Measurements from ENCODE around the gene ZNF311. TPM values are rescaled to one million over a fixed set of nuclear protein-coding genes. Genes with fewer than 3 reads are reported as not detected.

Gene ZNF311
- polyA plus RNA-seq (ENCODE audit: insufficient read length in 3 of 3): 1 to 10 TPM; 6.3 to 8.0 (median 6.5) TPM

DNA sequence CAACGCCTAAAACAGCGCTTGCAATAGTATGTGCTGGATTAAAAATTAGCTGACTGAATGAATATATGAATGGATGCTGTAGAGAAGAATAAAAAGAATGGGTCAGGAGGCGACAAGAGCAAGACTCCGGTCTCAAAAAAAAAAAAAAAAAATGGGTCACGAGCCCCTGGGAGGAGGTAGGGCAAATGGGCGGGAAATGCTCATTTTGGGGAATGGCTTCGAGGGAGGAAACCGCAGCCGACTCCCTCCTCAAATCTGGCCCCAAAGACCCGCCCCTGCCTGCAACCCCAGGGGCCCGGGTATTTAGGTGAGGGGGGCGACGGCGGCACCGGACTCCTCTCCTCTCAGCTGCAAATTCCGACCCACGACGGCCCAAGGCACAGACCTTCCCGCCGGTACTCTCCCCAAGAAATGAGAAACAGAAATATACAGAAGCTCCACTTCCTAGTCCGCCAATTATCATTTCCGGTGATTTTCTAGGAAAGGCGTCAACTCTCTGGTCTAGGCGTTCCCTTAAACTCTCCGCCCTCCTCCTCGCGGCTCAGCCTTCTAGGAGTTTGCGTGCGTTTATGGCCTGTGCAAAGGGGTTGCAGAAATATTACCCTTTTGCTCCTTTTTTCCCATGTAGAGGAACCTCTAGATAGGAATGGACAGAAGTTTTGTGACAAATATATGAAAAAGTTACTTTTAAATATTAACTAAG is at the start of gene ZNF311:
Gene ZNF311 (minus strand): TSS at position 133 of the 703 bp plus-strand sequence. CDS start 1,361 bp downstream, outside the sequence.
- DNase-seq (ENCODE audit: low read depth in 3 of 3, low spot score in 2 of 3): peak in 2 of 3 donors; percentile 45 to 63

DNA sequence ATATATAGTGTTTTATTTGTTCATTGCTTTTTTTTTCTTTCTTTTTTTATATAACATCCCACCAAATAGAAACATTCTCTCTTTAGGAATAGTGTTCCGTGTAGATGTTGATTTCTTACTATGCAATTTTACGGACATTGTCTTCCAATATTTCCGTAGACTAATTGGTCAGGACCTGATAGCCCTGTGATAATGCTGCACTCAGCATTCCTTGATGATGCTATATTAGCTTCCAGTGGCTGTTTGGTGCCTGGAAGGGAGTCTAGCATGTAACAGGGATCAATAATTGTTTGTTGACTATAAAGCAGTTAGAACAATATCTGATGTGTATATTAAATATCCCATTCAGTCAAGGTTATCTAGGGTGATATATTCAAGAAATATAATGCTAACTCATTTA is 46.6 kb upstream of the ZNF311 start:
- DNase-seq (ENCODE audit: low read depth in 3 of 3, low spot score in 2 of 3): no peak

GRCh38 chr6:29045075-29045474 is 40.0 kb upstream of the ZNF311 start, which contains the start of gene OR2W1:
TSS of gene OR2W1 (minus strand) at chr6:29045175. CDS start at chr6:29045175, 0 bp downstream.
- no peak for DNase-seq (ENCODE audit: low read depth in 3 of 3, low spot score in 2 of 3)

DNA sequence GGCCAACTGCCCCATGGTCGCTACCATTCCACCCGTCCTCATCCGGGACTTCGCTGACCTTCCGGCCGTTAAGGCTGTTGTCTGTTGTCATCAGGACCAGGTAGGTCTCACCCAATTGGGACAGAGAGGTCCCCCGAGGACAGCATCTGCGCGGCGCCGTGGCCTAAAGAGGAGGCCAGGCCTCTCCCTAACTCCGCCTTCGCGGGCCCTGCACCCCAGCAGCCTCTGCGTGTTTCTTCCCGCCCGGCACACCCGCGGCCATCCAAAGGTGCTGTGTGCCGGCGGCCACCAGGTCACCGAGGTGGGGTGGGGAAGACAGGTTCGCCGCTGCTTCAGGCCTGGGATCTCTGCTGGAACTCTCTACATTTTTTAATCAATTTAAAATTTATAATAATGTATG is 30.8 kb upstream of the ZNF311 start:
- DNase-seq (ENCODE audit: low read depth in 3 of 3, low spot score in 2 of 3): no peak

DNA sequence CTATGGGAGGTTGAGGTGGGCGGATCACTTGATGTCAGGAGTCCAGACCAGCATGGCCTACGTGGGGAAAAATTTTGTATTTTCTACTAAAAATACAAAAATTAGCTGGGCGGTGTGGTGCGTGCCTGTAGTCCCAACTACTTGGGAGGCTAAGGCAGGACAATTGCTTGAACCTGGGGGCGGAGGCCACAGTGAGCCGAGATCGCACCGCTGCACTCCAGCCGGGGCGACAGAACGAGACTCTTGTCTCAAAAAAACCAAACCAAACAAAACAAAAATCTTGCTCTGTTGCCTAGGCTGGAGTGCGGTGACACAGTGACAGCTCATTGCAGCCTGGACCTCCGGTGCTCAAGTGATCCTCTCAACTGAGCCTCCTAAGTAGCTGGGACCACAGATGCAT is 23.7 kb upstream of the ZNF311 start:
- DNase-seq (ENCODE audit: low read depth in 3 of 3, low spot score in 2 of 3): no peak

- DNase-seq (ENCODE audit: low read depth in 3 of 3, low spot score in 2 of 3): no peak
These were observed 20.9 kb upstream of the ZNF311 start for GRCh38 chr6:29025927-29026585.

GRCh38 chr6:29021434-29021833 is 16.3 kb upstream of the ZNF311 start:
- no peak for DNase-seq (ENCODE audit: low read depth in 3 of 3, low spot score in 2 of 3)

GRCh38 chr6:29019629-29020028 is 14.5 kb upstream of the ZNF311 start:
- no peak for DNase-seq (ENCODE audit: low read depth in 3 of 3, low spot score in 2 of 3)

DNA sequence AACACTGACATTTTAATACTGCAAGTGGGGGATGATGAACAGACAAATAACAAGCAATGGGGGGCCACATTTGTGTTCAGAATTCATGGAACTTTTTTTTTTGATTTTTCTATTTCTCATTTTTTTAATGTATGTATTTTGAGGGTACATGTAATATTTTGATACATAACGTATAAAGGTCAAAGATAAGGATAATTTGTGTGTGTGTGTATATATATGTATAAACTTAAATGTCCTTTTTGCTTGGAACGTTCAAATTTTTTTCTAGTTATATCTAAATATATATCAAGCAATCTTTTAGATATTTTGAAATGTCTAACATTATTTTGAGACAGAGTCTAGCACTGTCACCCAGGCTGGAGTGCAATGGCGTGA is 12.3 kb upstream of the ZNF311 start:
- DNase-seq (ENCODE audit: low read depth in 3 of 3, low spot score in 2 of 3): no peak

GRCh38 chr6:29016559-29017427 is 11.7 kb upstream of the ZNF311 start:
- DNase-seq (ENCODE audit: low read depth in 3 of 3, low spot score in 2 of 3): peak; percentile 70 to 81 (median 74)

GRCh38 chr6:29014729-29015608 is 9.9 kb upstream of the ZNF311 start:
- no peak for DNase-seq (ENCODE audit: low read depth in 3 of 3, low spot score in 2 of 3)

DNA sequence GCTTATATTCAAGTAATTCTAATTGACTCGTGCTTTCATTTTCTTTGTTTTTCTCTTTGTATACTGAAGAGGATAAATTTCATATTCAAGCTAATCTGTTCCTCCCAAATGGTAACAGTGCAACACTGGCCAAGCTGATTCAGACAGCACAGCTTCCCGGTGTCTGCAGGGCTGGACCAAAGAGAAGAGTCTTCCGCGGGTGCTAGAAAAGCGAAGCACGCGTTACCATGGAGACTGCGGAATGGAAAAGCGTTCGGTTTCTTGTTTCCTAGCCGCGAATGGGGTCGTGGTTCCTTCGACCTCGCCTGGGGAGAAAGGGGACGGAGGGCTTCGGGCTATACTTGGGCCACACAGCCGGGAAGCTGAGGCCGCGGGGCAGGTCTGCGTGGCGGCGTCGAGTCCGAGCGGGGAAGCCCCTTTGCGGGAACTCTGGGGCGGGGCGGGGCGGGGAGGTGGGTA is 6.2 kb upstream of the ZNF311 start:
- peak; percentile 61 to 68 (median 64) for DNase-seq (ENCODE audit: low read depth in 3 of 3, low spot score in 2 of 3)

GRCh38 chr6:29009358-29009757 is 4.2 kb upstream of the ZNF311 start:
- no peak for DNase-seq (ENCODE audit: low read depth in 3 of 3, low spot score in 2 of 3)

DNA sequence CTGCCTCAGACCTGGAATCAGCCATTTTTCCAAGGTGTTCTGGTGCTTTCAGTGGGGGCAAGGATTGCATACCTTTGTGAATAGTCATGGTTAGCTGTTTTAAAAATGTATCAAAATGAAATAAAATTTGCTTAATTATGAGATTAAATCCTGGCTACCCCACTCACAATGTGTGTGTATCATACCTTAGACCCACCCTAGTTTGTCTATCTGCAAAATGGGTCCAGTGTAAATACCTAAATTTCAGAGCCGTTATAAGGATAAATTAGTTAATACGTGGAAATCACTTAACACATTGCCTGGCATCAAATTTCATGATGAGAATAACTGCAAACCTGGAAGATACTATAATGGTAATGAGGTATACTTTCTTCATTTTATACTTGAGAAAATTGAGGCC is 3.0 kb upstream of the ZNF311 start:
- no peak for DNase-seq (ENCODE audit: low read depth in 3 of 3, low spot score in 2 of 3)

- DNase-seq (ENCODE audit: low read depth in 3 of 3, low spot score in 2 of 3): no peak
These were observed 8.1 kb downstream of the ZNF311 start for GRCh38 chr6:28996844-28997510.

- DNase-seq (ENCODE audit: low read depth in 3 of 3, low spot score in 2 of 3): no peak
These were observed 9.9 kb downstream of the ZNF311 start for GRCh38 chr6:28995093-28995650.

DNA sequence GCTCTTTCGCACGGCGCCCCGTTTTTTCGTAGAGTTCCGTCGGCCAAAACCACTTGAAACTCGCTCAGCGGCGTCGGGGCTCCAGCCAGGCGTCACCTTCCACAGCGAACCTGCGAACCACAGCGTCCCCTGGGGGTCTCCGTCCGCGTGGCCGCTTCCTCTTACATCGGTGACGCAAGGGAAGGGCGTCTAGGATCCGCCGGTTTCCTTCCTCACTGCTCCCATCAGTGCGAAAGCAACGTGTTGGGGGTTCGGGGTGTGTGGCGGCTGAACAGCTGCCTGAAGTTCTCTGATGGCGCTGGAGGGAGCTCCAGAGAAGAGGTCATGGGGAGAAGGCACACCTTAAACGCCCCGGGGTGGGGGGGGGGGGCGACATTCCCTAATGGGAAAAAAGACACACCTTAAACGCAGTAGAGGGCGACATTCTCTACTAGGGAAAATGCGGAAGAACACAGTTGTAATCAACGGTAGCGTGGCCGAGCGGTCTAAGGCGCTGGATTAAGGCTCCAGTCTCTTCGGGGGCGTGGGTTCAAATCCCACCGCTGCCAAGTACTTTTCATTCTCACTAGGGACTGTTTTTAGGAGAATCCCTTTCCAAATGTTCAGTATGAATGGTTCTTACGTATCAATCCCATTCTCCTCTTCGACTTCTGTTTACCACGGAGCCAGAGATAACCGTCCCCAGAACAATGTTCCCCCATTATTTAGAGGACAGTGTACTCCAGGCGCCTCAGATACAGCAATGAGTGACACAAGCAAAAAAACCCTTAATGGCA is 16.4 kb downstream of the ZNF311 start:
- peak in 1 of 3 donors; percentile 65 for DNase-seq (ENCODE audit: low read depth in 3 of 3, low spot score in 2 of 3)

DNA sequence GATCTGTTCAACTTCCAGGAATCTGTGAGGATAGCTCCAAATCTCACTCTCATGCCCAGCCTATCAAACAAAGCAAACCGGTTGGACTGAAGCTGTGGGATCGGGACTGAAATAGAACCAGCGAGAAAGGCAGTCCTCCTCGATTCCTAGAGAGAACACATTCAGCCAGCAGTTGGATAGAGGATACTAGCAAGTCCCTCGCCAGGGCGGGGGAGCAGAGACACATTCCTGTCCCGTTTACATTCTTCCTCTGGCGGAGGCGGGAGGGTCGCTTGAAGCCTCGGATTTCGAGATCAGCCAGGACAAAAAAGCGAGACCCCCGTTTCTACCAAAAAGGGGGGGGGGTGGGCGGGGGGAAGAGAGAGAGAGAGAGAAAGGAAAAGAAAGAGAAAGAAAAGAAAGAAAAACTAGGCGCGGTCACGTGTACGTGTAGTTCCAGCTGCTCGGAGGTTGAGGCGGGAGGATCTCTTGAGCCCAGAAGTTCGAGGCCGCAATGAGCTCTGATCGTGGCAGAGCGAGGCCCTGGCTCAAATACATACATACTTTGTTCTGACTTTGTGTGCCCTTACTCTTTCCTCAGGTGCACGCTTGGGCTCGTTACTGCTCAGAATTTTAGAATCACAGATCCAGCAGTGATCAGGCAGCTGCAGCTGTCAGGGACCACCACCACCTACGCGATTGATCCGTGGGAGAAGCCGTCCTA is 19.5 kb downstream of the ZNF311 start:
- peak; percentile 94 to 95 (median 95) for DNase-seq (ENCODE audit: low read depth in 3 of 3, low spot score in 2 of 3)

All from right renal cortex interstitium (tissue), 3 donors.